ENCODE measurements around the gene CBX7.

The CBX7 gene

DNA sequence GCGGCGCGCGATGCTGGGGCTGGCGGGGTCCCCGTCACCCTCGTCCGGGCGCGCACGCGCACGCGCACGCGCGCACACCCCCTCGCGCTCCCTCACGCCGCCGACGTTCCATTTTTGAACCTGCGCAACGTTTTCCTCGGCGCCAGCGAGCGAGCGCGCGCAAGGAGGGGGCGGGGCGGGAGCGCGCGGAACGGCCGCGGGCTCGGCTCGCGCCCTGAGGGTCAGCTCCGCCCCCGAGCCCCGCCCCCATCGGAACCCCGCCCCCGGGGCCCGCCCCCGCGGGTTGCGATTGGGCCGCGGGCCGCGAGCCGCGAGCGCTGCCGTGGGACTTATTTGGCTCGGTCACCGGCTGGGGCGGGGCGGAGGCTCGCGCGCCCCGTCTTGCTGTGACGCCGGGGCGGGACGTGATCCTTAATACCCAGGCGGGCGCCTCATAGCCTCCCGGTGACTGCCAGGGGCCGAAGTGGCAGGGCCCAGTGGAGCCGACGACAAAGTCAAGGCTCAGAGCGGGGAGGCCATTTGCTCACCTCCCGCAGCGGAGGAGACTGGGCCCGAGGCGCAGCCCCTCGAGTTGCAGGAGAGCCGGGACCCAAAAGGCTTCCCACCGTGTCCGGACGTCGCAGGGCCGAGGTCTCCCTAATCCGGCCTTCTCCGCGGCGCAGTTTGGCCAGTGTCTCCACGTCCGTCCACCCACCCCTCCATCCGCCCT is at the start of gene CBX7:
Gene CBX7 (minus strand): TSS at position 170 of the 709 bp plus-strand sequence. CDS start 236 bp downstream, outside the sequence.
- H3K4me3 ChIP-seq (replicated peaks; ENCODE audit: low read depth, low read length): peak within 1 kb of the TSS; percentile 92
- DNase-seq (ENCODE audit: extremely low read depth, insufficient read length): peak; percentile 96
- TF ChIP-seq, protein P1, sequence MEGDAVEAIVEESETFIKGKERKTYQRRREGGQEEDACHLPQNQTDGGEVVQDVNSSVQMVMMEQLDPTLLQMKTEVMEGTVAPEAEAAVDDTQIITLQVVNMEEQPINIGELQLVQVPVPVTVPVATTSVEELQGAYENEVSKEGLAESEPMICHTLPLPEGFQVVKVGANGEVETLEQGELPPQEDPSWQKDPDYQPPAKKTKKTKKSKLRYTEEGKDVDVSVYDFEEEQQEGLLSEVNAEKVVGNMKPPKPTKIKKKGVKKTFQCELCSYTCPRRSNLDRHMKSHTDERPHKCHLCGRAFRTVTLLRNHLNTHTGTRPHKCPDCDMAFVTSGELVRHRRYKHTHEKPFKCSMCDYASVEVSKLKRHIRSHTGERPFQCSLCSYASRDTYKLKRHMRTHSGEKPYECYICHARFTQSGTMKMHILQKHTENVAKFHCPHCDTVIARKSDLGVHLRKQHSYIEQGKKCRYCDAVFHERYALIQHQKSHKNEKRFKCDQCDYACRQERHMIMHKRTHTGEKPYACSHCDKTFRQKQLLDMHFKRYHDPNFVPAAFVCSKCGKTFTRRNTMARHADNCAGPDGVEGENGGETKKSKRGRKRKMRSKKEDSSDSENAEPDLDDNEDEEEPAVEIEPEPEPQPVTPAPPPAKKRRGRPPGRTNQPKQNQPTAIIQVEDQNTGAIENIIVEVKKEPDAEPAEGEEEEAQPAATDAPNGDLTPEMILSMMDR (IDR thresholded peaks at IDR 0.05; ENCODE audit: insufficient read depth, low read length, poor library complexity, severe bottlenecking): no peak
- no peaks in the 10 kb centered on the region for H3K27me3 ChIP-seq (replicated peaks; ENCODE audit: control insufficient read depth, insufficient read depth, low read length)
- H3K36me3 ChIP-seq (ENCODE audit: control insufficient read depth, insufficient read depth, low read length): peaks cover 4% of the 10 kb centered on the region

DNA sequence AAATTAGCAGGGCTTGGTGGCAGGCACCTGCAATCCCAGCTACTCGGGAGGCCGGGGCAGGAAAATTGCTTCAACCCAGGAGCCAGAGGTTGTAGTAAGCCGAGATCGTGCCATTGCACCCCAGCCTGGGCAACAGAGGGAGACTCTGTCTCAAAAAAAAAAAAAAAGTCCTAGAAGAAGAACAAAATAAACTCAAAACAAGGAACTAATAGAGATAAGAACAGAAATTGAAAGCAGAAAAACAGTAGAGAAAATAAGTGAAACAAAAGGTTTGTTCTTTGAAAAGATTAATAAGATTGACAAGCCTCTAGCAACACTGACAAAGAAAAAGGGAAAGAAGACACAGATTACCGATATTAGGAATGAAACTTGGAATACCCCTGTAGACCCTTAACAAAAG is 45.1 kb upstream of the CBX7 start:
- Histone ChIP-seq H3K36me3 (ENCODE audit: control insufficient read depth, insufficient read depth, low read length) (no peaks in the 10 kb centered on the region), H3K27me3 (replicated peaks; ENCODE audit: control insufficient read depth, insufficient read depth, low read length) (no peaks in the 10 kb centered on the region), H3K4me3 (replicated peaks; ENCODE audit: low read depth, low read length) (no peak overlapping the region)
- TF ChIP-seq, protein P1 (IDR thresholded peaks at IDR 0.05; ENCODE audit: insufficient read depth, low read length, poor library complexity, severe bottlenecking): no peak
- DNase-seq (ENCODE audit: extremely low read depth, insufficient read length): no peak

DNA sequence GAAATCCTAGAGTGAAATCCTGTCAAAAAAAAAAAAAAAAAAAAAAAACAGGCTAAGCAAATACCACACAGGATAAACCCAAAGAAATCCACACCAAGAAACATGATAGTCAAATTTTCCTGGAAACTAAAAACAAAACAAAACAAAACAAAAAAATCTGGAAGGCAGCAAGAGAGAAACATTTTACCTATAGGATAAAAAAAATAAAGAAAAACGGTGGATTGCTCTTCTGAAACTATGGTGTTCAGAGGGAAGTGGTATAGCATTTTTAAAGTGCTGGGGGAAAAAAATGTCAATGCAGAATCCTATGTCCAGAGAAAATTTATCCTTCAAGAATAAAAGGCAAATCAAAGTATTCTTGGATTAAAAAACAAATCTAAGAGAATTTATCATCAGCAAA is 41.6 kb upstream of the CBX7 start:
- no peak for DNase-seq (ENCODE audit: extremely low read depth, insufficient read length)
- TF ChIP-seq, protein P1 (IDR thresholded peaks at IDR 0.05; ENCODE audit: insufficient read depth, low read length, poor library complexity, severe bottlenecking): no peak
- no peaks in the 10 kb centered on the region for H3K36me3 ChIP-seq (ENCODE audit: control insufficient read depth, insufficient read depth, low read length)
- H3K27me3 ChIP-seq (replicated peaks; ENCODE audit: control insufficient read depth, insufficient read depth, low read length): no peaks in the 10 kb centered on the region
- H3K4me3 ChIP-seq (replicated peaks; ENCODE audit: low read depth, low read length): no peak overlapping the region

DNA sequence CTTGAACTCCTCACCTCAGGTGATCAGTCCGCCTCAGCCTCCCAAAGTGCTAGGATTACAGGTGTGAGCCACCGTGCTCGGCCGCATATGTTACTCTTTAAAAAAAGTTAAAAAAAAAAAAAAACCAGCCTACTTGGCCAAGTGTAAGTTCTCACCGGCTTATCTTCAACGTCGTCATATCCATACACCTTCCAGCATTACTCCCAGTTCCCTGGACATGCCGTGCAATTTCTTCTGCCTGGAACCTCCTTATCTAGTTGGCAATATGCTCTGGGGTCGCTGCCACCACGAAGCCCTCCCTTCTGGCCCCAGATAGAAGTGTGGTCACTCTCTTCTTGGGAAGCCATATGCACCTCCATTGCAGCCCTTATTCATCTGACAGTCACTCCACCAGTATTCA is 36.3 kb upstream of the CBX7 start:
- TF ChIP-seq, protein P1 (IDR thresholded peaks at IDR 0.05; ENCODE audit: insufficient read depth, low read length, poor library complexity, severe bottlenecking): no peak
- no peaks in the 10 kb centered on the region for H3K36me3 ChIP-seq (ENCODE audit: control insufficient read depth, insufficient read depth, low read length)
- no peaks in the 10 kb centered on the region for H3K27me3 ChIP-seq (replicated peaks; ENCODE audit: control insufficient read depth, insufficient read depth, low read length)
- H3K4me3 ChIP-seq (replicated peaks; ENCODE audit: low read depth, low read length): no peak overlapping the region
- DNase-seq (ENCODE audit: extremely low read depth, insufficient read length): no peak

DNA sequence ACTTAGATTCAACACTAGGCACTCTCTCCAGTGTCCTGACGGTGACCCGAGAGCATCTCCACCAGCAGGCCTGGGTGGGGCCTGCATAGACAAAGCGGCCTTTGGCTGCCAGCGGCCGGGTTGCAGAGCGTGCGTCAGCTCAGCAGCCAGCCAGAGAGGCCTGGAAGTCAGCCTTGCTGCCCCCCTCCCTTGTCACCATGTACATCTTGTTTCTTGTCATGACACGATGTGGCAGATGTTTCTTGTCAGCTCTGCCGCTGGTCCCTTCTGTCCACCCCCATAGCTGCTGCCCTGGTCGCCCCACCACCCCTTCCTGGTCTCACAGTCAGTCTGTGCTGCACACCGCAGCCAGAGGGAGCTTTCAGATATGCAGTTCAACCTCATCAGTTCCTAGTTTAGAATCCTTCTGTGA is 33.1 kb upstream of the CBX7 start:
- no peak for DNase-seq (ENCODE audit: extremely low read depth, insufficient read length)
- TF ChIP-seq, protein P1 (IDR thresholded peaks at IDR 0.05; ENCODE audit: insufficient read depth, low read length, poor library complexity, severe bottlenecking): no peak
- Histone ChIP-seq H3K36me3 (ENCODE audit: control insufficient read depth, insufficient read depth, low read length) (no peaks in the 10 kb centered on the region), H3K4me3 (replicated peaks; ENCODE audit: low read depth, low read length) (no peak overlapping the region), H3K27me3 (replicated peaks; ENCODE audit: control insufficient read depth, insufficient read depth, low read length) (no peaks in the 10 kb centered on the region)
